Type B pancreatic cell (in vitro differentiated cells): ENCODE measurements around the gene CBX2. TPM values are rescaled to one million over a fixed set of nuclear protein-coding genes. Genes with fewer than 3 reads are reported as not detected.
A peak's percentile ranks its signal among the peaks of the same experiment; 100 is the strongest.

Experiments
- DNase-seq: peaks from one replicate; pipeline ENCODE4 v3.0.0; 2021; ENCODE audit warnings: mixed read lengths; ENCODE audit not compliant: unreplicated experiment; ENCODE audit errors: extremely low spot score
- H3K27ac Mint-ChIP-seq: 2 replicates; pipeline ENCODE4 v1.8.0; 2021; ENCODE audit warnings: mild to moderate bottlenecking, mixed read lengths
- H3K27me3 Mint-ChIP-seq: 2 replicates; pipeline ENCODE4 v1.8.0; 2021; ENCODE audit warnings: mixed read lengths
- H3K36me3 Mint-ChIP-seq: 2 replicates; pipeline ENCODE4 v1.8.0; 2021; ENCODE audit warnings: mixed read lengths
- H3K4me1 Mint-ChIP-seq: one replicate; pipeline ENCODE4 v1.8.0; 2021; ENCODE audit warnings: mixed read lengths; ENCODE audit not compliant: unreplicated experiment
- H3K4me3 Mint-ChIP-seq: 2 replicates; pipeline ENCODE4 v1.8.0; 2021; ENCODE audit warnings: mild to moderate bottlenecking, mixed read lengths
- H3K9me3 Mint-ChIP-seq: 2 replicates; pipeline ENCODE4 v1.8.0; 2021; ENCODE audit warnings: mixed read lengths
- total RNA-seq: library from RNA; stranded (reverse); gene quantifications from 2 replicates; pipeline ENCODE4 v1.2.1, GENCODE V29; 2021; ENCODE audit warnings: low replicate concordance
- TF ChIP-seq, protein P1 (sequence below): fragments of 200-600 bp; sonication (generic); conservative IDR thresholded peaks from 2 replicates; pipeline ENCODE4 v1.5.0; 2021; ENCODE audit warnings: antibody characterized with exemption, mild to moderate bottlenecking

Gene CBX2
- total RNA-seq, 1 donor from 2014 or later, result 72.0 TPM

- DNase-seq, result peak; percentile 72
- TF ChIP-seq, protein P1, sequence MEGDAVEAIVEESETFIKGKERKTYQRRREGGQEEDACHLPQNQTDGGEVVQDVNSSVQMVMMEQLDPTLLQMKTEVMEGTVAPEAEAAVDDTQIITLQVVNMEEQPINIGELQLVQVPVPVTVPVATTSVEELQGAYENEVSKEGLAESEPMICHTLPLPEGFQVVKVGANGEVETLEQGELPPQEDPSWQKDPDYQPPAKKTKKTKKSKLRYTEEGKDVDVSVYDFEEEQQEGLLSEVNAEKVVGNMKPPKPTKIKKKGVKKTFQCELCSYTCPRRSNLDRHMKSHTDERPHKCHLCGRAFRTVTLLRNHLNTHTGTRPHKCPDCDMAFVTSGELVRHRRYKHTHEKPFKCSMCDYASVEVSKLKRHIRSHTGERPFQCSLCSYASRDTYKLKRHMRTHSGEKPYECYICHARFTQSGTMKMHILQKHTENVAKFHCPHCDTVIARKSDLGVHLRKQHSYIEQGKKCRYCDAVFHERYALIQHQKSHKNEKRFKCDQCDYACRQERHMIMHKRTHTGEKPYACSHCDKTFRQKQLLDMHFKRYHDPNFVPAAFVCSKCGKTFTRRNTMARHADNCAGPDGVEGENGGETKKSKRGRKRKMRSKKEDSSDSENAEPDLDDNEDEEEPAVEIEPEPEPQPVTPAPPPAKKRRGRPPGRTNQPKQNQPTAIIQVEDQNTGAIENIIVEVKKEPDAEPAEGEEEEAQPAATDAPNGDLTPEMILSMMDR, result no peak
- H3K27me3 Mint-ChIP-seq, result peaks cover 46% of the 10 kb centered on the region
Observed at GRCh38 chr17:79792984-79793923, 15.3 kb downstream of the CBX2 start.

GRCh38 chr17:79793924-79794304, 16.0 kb downstream of the CBX2 start:
- Mint-ChIP-seq H3K4me1 (peaks cover 20% of the 10 kb centered on the region), H3K27me3 (peaks cover 46% of the 10 kb centered on the region), H3K36me3 (no peaks in the 10 kb centered on the region), H3K4me3 (peak overlapping the region; percentile 86), H3K9me3 (no peaks in the 10 kb centered on the region), H3K27ac (peak overlapping the region; percentile 84)
- TF ChIP-seq, protein P1, result no peak
- DNase-seq, result no peak

More at GRCh38 chr17:79792984-79793923, 15.3 kb downstream of the CBX2 start:
- no peaks in the 10 kb centered on the region for H3K36me3 Mint-ChIP-seq
- no peaks in the 10 kb centered on the region for H3K9me3 Mint-ChIP-seq
- H3K27ac Mint-ChIP-seq, result peak overlapping the region; percentile 84
- peaks cover 24% of the 10 kb centered on the region for H3K4me1 Mint-ChIP-seq
- peak overlapping the region; percentile 86 for H3K4me3 Mint-ChIP-seq

DNA sequence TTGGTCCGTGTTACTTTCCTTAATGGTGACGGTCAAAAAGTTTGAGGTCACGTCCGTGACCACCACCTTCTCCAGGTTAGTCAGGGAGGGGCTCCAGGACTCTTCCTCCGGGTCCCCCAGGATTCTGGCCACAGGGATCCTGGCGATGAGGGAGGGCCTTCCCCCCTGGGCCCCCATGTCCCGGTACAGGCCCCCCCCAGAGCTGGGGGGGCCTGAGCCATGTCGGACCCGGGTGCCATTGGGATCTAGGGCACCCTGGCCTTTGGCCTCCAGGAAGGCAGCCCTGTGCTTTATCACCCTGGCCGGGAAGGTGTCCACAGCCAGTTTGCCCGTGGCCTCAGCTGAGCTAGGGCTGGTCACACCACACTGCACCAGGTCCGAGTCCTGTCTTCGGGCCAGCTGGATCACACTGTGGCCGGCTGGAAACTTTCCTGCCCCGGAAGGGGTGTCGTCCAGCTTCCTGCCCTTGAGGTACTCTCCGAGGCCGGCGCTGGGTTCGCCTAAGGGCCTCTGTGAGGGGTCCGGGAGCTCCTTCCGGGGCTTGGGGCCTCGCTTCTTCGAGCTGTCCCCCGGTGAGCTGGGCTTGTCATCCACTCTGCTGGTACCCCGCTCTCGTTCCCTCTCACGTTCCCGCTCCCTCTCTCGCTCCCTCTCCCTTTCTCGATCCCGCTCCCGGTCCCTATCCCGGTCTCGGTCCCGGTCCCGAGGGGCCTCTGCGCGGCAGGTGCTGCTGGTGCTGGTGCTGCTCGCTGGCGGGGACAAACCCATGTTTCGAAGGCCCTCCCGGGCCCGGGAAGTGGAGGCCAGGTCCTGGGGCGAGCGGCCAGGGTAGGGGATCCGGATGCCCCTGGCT, 16.9 kb downstream of the CBX2 start:
- Mint-ChIP-seq H3K36me3 (no peaks in the 10 kb centered on the region), H3K9me3 (no peaks in the 10 kb centered on the region), H3K4me1 (peaks cover 26% of the 10 kb centered on the region), H3K4me3 (peak overlapping the region; percentile 94), H3K27ac (no peak overlapping the region), H3K27me3 (peaks cover 50% of the 10 kb centered on the region)
- TF ChIP-seq, protein P1, result no peak
- DNase-seq, result no peak

DNA sequence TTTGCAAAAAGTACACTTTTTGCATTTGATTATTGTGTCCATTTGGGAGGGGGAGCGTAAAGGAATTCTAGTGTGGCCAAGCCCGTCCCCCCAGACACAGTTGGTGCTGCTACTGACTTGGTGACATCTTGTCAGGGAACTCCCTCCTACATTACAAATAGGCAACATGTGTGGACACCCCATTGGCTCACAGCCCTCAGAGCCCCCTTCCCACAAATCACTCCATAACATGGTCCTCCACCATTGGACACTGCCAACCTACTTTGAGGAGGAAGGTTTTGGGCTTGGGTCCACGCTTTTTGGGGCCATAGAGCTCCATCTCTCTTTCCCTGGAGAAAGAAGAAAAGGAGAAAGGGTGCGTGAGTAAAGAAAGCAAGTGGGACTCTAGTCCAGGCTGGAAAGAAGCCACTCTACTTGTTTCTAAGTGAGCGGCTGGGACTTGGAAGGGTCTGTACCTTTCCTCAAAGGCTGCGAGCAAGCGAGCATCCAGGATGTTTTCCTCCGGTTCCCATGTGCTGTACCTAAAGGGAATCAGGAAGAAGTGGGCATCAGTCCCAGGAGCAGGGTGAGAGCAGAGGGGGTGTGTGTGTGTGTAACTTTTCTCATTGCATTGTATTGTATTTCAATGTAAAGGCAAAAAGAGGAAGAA, 18.0 kb downstream of the CBX2 start:
- DNase-seq, result no peak
- Mint-ChIP-seq H3K27me3 (peaks cover 53% of the 10 kb centered on the region), H3K27ac (peak overlapping the region; percentile 90), H3K4me3 (peak overlapping the region; percentile 94), H3K9me3 (no peaks in the 10 kb centered on the region), H3K36me3 (peaks cover 4% of the 10 kb centered on the region), H3K4me1 (peaks cover 33% of the 10 kb centered on the region)
- TF ChIP-seq, protein P1, result no peak

DNA sequence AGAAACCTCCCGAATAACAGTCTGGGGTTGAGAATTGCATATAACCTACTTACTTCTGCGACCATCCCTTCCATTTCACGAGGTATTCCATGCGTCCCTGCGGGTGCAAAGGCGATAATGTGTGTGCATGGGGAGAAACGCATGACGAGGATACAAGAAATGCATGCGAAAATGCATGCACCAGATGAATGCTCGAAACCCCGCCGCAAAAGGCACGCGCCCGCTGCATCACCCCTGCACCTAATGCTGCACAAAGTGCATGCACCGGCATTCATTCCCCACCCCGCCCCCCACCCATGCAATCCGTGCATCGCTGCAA, 18.5 kb downstream of the CBX2 start:
- DNase-seq, result no peak
- Mint-ChIP-seq H3K4me3 (peak overlapping the region; percentile 94), H3K27me3 (peaks cover 52% of the 10 kb centered on the region), H3K27ac (peak overlapping the region; percentile 90), H3K36me3 (peaks cover 4% of the 10 kb centered on the region), H3K9me3 (no peaks in the 10 kb centered on the region), H3K4me1 (peaks cover 33% of the 10 kb centered on the region)
- TF ChIP-seq, protein P1, result no peak
